Activated gamma-delta T cell treated with anti-CD3 and anti-CD28 coated beads, Interleukin-2, amount 50 U/mL, for 16 hours (primary cell): ENCODE data around the gene ASIC4.

ENCODE experiments used
- DNase-seq: peaks from one replicate; pipeline ENCODE4 v3.0.0-alpha.2; 2020; ENCODE audit warnings: low read depth

ASIC4 gene

DNA sequence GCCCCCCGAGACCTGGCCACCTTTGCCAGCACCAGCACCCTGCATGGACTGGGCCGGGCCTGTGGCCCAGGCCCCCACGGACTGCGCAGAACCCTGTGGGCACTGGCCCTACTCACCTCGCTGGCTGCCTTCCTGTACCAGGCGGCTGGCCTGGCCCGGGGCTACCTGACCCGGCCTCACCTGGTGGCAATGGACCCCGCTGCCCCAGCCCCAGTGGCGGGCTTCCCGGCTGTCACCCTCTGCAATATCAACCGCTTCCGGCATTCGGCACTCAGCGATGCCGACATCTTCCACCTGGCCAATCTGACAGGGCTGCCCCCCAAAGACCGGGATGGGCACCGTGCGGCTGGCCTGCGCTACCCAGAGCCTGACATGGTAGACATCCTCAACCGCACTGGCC lies 554 bp downstream of the ASIC4 start:
- DNase-seq = no peak

DNA sequence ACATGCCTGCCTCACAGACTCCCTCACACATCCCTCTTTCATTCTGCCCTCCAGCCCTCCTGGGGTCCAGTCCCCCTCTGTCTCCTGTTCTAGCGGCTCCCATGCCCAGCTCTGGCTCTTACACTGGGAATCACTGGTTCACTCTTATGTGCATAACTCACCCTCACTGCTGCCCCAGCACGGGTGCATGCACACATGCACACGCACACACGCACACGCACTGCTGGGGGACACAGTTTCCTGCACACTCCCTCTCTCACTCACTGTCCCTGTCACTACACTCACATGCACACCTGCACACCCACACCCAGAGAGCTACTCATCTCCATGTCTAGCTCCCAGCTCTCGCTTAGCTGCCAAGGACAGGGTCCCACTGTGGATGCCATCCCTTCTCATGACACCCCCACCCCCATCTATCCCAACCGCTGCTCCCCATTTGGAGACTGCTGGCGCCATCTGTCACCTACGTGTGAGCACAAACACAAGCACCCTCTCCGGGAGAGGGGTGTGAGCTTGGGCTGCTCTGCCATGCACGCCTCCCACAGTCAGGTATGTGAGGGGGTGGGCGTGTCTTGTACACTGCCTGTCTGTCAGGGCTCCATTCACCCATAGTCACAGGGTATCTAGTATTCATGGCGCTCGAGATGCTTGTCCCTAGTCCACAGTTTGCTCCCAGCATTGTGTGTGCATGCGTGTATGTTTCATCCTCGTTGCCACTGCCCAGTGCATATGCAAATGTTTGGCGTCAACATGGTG lies 1.8 kb downstream of the ASIC4 start:
- no peak for DNase-seq

DNA sequence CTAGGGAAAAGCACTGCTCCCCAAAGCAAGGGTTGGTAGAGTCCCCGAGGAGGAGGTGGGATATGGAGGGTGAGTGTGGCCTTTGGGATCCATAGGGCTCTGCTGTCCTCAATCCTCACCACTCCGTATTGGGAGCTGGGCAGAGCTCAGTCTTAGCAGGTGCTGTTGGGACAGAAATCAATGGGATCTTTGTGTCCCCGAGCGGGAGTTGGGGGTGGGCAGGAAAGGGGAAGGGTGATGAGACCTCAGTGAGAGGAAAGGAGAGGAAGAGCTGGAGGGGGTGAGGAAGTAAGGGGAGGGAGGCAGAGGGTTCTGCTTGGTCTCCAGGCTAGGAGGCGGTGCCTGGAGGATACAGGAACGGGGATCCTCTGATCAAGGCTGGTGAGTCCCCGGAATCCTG lies 2.6 kb downstream of the ASIC4 start:
- DNase-seq = no peak

DNA sequence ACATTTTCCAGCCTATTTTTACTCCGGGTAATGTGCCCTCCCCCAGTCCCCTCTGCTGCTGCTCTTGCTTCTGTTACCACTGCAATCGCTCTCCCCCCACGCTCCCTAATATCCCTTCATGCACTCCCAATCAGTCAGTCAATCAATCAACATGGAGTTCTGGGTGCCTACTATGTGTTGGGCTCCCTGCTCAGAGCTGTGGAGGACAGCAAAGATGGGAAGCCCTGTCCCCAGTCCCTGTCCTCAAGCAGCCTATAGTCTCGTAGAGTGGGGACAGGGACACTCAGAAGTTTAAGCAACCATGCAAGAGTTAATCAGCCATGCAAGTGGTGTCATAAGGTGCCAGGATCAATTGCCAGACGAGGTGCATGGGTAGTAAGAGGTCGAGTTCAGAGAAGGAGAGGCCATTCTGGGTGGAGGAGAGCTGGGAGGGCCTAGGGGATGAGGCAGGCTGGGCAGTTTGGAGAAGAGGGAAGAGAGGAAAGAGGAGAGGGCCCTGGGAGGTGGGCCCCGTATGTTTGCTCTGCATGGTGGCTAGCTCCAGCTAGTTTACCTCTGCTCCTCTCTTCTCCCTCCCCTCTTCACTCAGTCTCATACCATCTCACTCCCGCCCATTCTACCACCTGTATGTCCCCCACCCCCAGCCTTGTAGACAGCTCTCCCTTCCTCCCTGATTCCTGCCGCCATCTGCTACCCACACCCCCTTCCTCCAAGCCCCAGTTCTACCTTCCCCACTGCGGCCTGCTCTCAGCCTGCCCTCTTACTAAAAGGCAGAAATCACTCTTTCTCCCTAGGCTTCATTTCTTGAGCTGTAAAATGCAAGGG lies 3.9 kb downstream of the ASIC4 start:
- no peak for DNase-seq

DNA sequence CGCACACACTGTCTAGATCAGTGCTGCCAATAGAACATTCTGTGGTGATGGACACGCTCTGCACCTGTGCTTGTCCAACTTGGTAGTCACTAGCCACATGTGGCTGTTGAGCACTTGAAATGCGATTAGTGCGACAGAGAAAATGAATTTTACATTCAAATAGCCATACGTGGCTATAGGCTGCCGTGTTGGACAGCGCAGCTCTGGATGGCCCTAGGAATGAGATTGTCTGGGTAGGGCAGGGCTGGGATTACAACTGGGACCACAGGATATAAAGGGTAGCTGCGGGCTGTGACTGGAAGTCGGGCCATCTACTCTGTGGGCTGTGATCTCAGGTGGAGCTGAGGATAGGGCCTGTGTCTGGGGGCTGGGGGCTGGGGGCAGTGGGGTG lies 5.2 kb downstream of the ASIC4 start:
- no peak for DNase-seq

DNA sequence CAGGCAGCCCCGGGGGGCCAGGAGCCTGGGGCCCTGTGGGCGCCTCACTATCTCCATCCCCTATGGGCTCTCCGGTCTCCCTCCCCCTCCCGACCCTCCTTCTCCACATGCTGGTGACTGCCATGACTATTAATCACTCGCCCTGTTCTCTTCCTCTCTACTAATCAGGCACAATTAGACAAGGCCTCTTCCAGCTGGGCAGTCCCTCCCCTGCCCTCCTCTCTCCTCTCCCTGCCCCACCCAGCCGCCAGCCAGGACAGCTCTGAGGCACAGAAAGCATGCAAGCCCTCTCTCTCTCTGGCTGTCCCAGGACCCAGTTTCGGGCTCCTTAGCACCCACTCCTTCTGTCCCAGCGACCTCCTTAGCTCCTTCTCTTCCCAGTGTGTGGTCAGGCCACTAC lies 5.8 kb downstream of the ASIC4 start:
- DNase-seq = no peak

DNA sequence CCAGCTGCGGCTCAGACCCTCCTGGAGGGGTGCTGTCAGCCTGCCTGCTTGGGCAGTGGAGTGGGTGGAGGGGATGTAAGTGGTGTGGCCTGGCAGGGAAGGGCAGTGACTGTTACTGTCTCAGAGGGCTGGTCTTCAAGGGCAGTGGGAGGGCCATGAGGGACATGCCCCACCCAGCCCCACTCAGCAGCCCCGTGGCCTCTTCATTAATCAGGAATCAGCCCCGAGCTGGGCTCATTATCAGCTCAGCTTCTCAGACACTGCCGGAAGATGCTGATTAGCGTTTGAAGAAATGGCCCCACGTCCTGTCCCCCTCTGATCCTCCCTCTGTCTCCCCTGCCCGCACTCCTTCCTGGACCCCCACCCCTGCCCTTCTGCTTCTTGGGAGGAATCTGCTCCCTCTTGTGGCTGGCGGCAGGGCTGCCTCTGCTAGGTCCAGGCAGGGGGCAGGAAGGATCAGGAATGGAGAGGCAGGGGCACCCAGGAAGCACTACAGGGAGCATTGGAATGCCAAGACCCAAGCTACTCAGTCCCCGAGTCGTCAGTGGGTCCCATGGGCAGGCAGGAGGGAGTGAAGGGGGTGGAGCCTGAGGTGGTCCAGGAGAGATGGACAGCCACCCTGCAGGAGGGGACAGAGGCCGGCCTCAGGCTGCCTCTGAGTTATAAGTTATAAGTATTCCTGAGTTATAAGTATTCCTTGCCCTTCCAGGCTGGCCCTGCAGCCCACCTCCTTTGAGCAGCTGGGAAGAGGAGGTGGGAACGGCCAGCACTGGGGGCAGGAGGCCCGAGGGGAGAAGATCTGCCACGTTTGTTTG lies 7.0 kb downstream of the ASIC4 start:
- DNase-seq = no peak

DNA sequence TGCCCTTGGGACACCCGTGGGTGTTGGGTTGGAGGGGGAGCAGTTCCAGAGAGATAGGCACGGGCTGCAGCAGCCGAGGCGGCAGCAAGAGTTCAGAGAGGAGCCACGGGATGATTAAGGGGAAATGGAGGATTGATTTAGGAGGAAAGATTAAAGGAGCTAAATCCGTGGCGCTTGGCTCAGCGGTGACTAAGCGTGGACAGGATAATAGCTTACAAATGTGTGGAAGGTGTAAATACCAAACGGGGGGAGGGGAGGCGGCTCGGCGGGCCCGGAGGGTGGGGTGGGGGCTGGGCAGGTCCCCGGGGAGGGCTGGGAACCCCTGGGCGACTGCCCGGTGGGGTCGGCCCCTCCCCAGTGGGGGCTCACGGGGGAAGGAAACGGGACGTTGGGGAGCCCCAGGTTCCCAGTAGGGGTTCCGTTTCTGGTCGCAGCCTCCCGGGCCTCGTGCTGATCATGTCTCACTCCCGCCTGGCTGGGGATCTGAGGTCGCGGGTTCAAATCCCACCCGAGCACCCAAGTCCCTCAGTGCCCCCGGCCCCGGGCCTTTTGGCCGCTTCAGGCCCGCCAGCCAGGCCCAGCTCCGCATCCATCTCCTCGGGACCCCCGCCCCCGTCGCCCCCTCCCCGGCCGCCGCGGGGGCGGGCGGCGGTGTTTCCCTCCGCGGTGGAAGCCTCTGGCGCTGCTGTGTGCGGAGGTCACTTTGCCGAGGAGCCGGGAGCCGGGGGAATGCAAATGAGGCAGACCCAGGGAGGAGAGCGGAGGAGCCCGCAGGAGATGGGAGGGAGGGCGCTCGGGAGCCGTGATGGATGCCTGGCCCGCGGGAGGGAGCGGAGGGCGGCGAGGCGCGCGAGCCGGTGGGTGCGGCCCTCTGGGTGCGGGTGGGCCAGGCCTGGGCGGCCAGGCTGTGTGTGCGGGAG lies 8.1 kb downstream of the ASIC4 start:
- no peak for DNase-seq

DNA sequence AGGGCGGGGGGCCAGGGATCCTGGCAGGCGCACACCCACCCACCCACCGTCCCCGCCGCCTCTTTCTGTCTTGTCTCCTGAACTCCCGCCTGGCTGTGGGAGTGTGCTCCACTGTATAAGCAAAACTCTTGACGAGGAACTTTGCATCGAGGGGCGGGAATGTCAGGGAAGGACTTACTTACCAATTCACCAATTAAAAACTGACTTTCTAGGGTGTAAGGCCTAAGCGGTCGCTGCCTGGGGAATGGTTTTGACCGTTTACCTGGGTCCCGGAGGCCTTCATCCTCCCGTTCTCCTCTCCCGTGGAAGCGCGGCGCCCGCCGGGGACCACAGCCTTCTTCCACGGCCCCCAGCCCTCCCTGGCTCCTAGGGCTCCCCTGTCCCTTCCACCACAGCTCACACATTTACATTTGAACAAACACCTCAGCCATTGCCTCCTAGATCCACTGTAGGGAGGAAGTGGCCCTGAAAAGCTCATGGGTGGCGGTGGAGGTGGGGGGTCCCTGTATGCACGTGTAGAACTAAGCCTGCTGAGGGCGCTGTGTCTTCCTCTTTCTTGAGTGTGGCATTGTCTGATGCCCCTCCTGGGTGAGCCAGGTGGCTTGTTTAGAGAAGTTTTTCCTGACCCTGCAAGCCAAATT lies 8.9 kb downstream of the ASIC4 start:
- no peak for DNase-seq

DNA sequence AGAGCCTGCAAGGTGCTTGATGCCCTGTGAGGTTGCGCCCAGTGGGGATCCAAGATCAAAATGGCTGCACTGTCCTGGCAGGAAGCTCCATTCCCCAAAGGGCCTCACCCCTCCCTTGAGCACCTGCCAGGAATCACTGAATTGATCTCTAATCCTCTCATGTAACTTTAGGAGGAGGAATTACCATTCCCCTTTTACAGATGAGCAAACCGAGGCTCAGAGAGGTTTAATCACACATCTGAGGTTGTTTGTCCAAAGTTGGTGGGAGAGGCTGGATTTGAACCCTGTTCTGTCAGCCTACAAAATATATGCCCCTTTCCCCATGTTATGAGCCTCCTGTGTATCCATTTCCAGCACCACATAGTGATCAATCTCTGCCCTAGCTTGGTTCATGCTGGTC lies 10.5 kb downstream of the ASIC4 start:
- no peak for DNase-seq

DNA sequence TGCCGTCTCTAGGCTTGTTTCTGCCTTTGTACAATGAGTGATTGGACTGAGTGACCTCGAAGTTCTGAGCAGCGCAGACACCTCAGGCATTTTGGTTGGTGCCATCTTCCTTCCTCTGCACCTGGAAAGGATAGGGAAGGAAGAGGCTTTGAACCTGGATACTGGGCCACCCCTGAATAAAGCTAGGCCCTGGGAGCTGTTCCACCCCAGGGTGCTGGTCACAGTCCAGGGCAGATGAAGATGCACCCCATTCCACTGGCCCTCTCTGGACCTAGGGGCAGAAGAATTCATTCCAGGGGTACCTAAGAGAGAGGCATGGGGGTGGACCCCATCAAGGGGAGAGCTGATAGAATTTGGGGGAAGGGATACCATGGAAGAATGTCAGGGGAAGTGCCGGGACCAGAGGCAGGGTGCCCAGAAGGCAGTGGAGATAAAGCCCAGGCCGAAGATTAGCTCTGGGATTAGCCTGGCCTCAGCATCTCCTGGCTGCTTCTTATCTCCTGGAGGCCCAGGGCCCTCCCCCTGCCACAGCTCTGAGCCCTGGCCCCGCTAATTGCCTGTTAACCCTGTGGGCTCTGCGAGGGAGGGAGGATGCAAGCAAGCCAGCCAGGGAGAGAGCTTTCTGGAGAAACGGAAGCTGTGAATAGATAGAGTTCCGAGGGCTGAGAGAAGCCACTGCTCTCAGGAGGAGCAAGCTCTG lies 11.4 kb downstream of the ASIC4 start:
- no peak for DNase-seq

DNA sequence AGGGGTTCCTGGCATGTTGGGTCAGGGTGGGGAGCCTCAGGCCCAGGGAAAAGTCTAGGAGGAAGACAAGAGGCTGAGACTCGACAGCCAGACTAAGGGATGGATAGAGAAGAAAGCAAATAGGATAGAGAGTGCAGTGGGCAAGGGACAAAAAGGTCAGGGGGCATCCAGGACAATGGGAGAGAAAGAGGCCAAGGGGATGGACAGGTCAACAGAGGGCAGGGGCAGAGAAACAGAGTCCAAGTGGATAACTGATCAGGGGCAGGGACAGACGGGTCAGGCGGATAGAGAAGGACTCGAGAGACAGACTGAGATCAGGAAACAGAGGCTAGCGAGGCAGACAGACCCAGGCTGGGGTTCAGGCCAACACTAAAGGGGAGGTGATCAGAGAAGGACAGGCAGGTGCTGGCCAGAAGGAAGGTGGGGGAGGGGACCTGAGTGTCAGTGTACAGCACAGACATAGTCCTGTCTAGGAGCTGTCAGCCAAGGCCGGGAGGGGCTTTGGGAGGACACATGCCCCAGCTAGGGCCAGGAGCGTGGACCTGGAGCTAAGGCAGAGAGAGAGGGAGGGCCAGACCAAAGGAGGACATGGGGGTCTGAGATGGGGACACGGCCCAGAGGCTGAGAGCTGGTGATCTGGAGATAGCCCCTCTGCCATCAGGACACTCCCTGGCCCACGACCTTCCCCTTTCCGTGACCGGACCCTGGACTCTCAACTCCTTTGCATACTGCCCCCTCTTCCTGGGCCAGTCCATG lies 12.2 kb downstream of the ASIC4 start:
- DNase-seq = no peak

DNA sequence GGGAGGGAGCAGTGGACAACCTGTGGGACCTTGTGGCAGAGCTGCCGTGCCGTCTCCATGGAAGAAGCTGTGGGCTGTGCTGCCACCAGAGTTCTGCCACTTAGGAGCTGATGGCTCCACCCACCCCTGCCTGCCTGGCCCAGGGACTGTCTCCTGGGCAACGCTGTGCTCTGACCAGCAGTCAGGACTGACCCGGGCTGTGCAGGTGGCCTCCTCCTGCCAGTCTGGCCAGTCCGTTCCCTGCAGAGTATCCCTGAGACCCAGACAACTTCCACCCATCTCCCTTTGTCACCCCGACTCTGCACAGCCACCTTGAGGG lies 12.8 kb downstream of the ASIC4 start:
- DNase-seq = no peak

DNA sequence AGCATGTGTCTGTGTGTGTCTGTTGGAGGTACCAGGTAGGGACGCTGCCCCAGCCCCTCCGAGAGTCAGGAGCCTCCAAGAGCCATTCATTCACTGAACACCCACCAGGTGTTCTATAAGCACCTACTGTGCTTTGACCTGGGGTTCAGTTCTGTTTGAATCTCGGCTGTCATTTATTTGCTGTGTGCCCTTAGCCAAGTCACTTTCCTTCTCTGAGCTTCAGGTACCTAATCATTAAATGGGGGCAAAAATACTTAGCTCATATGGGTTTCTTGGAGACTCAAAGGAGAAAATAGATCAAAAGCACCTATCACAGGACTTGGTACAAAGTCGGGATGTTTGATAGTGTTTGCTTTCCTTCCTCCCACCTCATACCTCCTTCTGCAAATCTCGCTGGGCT lies 13.2 kb downstream of the ASIC4 start:
- no peak for DNase-seq

DNA sequence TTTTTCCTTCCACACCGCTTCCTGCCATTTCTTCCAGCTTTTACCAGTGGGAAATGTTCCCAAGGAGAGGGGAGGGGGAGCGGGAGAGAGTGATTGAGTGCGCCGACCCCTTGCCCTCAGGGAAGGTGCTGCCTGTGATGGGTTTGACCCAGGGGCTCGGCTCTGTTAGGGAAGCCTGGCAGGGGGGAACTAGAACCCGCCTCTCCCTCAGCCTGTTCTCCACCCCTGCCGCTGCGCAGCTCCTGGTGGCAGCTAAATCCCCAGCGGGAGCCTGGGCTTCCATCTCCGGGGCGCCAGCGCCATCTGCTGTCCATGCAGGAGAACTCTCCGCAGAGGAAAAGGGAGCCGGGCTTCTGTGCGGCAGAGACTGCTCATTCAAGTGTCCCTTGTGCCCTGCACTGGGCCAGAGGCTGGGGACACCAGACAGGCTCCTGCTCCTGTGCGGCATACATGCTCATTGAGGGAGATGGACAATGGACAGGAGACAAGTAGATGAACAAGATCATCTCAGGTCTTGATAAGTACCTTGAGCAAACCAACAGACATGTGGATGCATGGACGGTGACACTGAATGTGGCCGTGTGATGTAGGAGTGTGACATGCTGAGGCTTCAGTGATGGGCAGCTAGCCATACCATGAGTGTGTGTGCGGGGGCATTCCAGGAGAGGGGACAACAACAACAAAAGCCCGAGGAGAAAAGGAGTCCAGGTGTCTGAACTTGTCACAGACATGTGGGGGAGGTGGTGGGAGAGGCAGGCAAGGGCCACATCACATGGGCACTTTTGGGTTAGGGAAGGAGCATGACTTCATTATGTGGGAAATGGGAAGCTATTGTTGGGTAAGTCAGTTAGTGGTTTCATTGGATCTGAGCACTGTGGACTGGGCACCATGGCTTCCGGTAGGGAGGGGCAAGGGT lies 16.0 kb downstream of the ASIC4 start:
- peak; percentile 73 for DNase-seq

DNA sequence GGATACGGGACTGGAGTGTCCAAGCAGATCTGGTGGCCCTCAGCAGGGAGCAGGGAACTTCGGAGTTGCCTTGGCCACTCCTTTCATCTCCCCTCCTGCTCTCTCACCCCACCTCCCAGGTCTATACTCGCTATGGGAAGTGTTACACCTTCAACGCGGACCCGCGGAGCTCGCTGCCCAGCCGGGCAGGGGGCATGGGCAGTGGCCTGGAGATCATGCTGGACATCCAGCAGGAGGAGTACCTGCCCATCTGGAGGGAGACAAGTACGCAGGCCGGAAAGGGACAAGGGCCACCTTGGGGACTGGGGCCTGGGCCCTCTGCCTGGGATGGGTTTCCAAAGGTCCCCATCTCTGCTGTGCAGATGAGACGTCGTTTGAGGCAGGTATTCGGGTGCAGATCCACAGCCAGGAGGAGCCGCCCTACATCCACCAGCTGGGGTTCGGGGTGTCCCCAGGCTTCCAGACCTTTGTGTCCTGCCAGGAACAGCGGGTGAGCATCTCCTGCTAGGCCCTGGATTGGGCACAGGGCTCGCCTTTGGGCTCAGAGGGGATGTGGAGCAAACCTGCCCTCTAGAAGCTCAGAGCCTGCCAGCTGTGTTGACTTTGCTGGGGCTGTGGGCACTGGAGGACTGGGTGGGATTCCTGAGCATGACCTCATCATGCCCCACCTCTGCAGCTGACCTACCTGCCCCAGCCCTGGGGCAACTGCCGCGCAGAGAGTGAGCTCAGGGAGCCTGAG lies 17.5 kb downstream of the ASIC4 start:
- no peak for DNase-seq

DNA sequence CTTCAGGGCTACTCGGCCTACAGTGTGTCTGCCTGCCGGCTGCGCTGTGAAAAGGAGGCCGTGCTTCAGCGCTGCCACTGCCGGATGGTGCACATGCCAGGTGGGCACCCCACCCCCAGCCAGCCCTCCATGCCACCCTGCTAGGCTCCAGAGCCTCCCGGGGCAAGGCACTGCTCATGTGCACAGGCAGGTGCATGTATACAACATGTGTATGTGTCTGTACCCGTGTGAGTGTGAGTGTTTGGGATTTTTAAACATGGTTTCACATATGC lies 18.0 kb downstream of the ASIC4 start:
- DNase-seq = no peak

DNA sequence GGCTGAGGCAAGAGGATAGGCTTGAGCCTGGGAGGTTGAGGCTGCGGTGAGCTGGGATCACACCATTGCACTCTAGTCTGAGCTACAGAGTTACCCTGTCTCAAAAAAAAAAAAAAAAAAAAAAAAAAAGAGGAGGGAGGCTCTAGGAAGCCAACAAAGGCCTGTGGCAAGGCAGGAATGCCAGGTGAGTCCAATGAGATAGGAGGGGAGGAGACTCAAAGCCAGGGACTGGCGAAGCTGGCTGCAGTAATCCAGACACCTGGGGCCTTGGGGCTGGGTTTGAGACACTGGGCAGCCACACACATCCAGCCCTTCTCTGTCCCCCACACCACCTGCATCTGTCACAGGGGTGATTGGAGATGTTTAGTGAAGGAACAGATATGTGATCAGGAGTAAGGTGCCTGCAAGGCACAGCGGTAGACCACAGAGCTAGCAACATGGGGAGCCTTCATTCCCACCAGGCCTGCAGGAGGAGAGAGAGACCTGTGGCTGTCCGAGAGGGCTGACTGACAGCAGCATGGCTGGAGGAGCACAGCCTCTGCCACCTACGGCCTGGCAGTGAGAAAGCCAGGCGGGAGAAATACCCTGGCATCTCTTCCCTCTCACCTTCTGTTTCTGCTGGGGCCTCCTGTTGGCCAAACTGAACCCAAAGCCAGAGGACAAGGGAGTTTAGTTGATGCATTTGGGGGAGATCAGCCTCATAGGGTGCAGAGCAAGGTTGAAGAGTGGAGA lies 19.8 kb downstream of the ASIC4 start:
- no peak for DNase-seq
